DND-41 (cell line): ENCODE data around the gene AGXT.

ENCODE experiments used
- ATAC-seq: fragments of 200-7000 bp; cut with Tn5 transposase; 3 replicates; pipeline ENCODE4 v1.9.1; 2021; ENCODE audit warnings: low read depth; ENCODE audit not compliant: insufficient read depth
- DNase-seq: peaks from one replicate; pipeline ENCODE4 v3.0.0-alpha.2; 2020
- H2AFZ ChIP-seq: 2 replicates; pipeline ENCODE4 v1.6.0; 2012; ENCODE audit warnings: low read depth, low read length
- H3K27ac ChIP-seq: 2 replicates; pipeline ENCODE4 v1.5.1; 2012; ENCODE audit warnings: low read length, inconsistent platforms
- H3K27me3 ChIP-seq: fragments of 200-600 bp; sonication (generic); 2 replicates; pipeline ENCODE4 v1.6.0; 2012; ENCODE audit warnings: low read length, mild to moderate bottlenecking, inconsistent platforms; ENCODE audit not compliant: insufficient read depth, poor library complexity
- H3K36me3 ChIP-seq: 2 replicates; pipeline ENCODE4 v1.5.1; 2012; ENCODE audit warnings: low read length, inconsistent platforms; ENCODE audit not compliant: insufficient read depth
- H3K4me1 ChIP-seq: 2 replicates; pipeline ENCODE4 v1.5.1; 2012; ENCODE audit warnings: mild to moderate bottlenecking, low read length; ENCODE audit not compliant: insufficient read depth
- H3K4me2 ChIP-seq: 2 replicates; pipeline ENCODE4 v1.6.0; 2012; ENCODE audit warnings: mild to moderate bottlenecking, moderate library complexity, low read length, inconsistent platforms; ENCODE audit not compliant: insufficient read depth
- H3K4me3 ChIP-seq, 2 experiments: fragments of 200-600 bp in 1 of 2; shearing (Covaris generic) in 1 of 2; 2 replicates each; pipeline ENCODE4 v1.5.1; 2012 to 2016; ENCODE audit warnings: inconsistent platforms in 2 of 2, low read length in 2 of 2, mild to moderate bottlenecking in 2 of 2, low read depth in 1 of 2, moderate library complexity in 1 of 2
- H3K79me2 ChIP-seq: 2 replicates; pipeline ENCODE4 v1.6.0; 2012; ENCODE audit warnings: low read length, inconsistent platforms; ENCODE audit not compliant: insufficient read depth
- H3K9ac ChIP-seq: 2 replicates; pipeline ENCODE4 v1.6.0; 2012; ENCODE audit warnings: low read depth, mild to moderate bottlenecking, inconsistent platforms, low read length, moderate library complexity
- H3K9me3 ChIP-seq: 2 replicates; pipeline ENCODE4 v1.5.1; 2012; ENCODE audit warnings: low read length, moderate library complexity, mild to moderate bottlenecking, inconsistent platforms; ENCODE audit not compliant: insufficient read depth, severe bottlenecking
- H4K20me1 ChIP-seq: 2 replicates; pipeline ENCODE4 v1.6.0; 2012; ENCODE audit warnings: low read length; ENCODE audit not compliant: insufficient read depth
- EZH2 ChIP-seq: IDR thresholded peaks from 3 replicates; pipeline ENCODE4 v1.6.1; 2012; ENCODE audit warnings: borderline replicate concordance, low read depth, mild to moderate bottlenecking, moderate library complexity, low read length, inconsistent platforms; ENCODE audit not compliant: severe bottlenecking
- TF ChIP-seq, protein P1 (sequence below): IDR thresholded peaks from 2 replicates; pipeline ENCODE4 v1.5.1; 2012; ENCODE audit warnings: borderline replicate concordance, low read length, moderate library complexity, mild to moderate bottlenecking; ENCODE audit not compliant: poor library complexity, severe bottlenecking; ENCODE audit errors: extremely low read depth

Gene AGXT

DNA sequence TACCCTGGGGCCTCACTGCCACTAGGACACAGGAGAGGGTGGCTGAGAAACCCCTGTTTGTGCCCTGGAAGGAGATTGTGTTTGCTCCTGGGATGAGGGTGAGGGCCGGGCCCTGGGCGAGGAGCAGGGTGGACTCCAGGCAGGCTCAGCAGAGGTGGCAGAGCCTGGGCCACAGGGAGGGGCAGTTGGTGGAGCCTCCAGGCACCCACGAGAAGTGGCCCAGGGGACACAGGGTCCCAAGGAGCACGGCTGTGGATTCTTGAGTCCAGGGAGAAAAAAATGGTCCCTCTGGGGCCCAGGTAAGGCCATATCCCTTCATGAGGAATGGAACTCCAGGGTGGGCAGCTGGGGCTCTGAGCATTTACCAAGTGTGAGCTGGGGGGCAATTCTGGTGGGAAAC lies 19.0 kb downstream of the AGXT start:
- Histone ChIP-seq H2AFZ (no peak overlapping the region), H3K4me1 (no peaks in the 10 kb centered on the region), H3K4me2 (no peak overlapping the region), H3K9ac (no peak overlapping the region), H3K79me2 (no peaks in the 10 kb centered on the region), H4K20me1 (no peaks in the 10 kb centered on the region), H3K4me3 (no peak overlapping the region), H3K36me3 (no peaks in the 10 kb centered on the region), H3K27ac (no peak overlapping the region), H3K27me3 (peaks cover 3% of the 10 kb centered on the region), H3K9me3 (no peaks in the 10 kb centered on the region)
- DNase-seq (no peak), ATAC-seq (no peak)
- TF ChIP-seq, protein P1, sequence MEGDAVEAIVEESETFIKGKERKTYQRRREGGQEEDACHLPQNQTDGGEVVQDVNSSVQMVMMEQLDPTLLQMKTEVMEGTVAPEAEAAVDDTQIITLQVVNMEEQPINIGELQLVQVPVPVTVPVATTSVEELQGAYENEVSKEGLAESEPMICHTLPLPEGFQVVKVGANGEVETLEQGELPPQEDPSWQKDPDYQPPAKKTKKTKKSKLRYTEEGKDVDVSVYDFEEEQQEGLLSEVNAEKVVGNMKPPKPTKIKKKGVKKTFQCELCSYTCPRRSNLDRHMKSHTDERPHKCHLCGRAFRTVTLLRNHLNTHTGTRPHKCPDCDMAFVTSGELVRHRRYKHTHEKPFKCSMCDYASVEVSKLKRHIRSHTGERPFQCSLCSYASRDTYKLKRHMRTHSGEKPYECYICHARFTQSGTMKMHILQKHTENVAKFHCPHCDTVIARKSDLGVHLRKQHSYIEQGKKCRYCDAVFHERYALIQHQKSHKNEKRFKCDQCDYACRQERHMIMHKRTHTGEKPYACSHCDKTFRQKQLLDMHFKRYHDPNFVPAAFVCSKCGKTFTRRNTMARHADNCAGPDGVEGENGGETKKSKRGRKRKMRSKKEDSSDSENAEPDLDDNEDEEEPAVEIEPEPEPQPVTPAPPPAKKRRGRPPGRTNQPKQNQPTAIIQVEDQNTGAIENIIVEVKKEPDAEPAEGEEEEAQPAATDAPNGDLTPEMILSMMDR: no peak
- no peak for TF ChIP-seq EZH2

DNA sequence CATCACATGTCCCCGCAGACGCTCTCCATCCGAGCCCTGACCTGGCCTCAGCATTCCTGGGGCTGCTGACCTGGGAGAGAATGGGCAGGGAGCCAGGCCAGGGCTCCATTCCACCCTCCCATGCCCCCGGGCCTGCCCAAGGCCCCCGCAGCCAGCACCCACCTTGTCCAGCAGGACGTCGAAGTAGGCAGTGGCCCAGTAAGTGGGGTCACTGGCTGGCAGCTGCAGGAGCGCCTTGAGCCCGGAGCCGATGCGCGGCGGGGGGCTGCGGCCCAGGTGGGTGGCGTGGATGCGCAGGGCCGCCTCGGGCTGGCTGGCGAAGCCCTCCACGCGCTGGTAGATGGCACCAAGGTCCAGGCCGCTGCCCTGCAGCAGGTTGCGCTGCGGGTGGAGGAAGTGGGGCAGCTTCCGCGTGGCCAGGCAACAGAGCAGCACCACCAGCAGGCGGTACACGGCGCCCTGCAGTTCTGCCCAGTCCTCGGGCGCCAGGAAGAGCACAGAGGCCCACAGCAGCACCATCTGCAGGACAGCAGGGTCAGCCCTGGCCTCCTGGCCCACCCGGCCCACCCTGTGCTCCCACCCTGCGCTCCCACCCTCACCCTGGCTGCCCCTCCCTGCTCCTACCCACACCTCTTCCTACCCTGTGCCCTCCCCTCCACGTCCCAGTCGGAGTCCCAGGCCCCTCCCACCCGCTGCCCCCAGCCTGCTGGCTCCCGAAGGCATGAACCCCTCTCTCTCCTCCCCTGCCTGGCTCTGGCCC lies 19.7 kb downstream of the AGXT start:
- no peak for ATAC-seq
- Histone ChIP-seq H3K4me2 (no peak overlapping the region), H3K9ac (no peak overlapping the region), H3K9me3 (no peaks in the 10 kb centered on the region), H4K20me1 (no peaks in the 10 kb centered on the region), H3K4me3 (no peak overlapping the region), H3K27me3 (peaks cover under 1% of the 10 kb centered on the region), H3K4me1 (no peaks in the 10 kb centered on the region), H3K27ac (no peak overlapping the region), H3K79me2 (no peaks in the 10 kb centered on the region), H2AFZ (no peak overlapping the region), H3K36me3 (no peaks in the 10 kb centered on the region)
- TF ChIP-seq, protein P1: no peak
- no peak for TF ChIP-seq EZH2
- no peak for DNase-seq

DNA sequence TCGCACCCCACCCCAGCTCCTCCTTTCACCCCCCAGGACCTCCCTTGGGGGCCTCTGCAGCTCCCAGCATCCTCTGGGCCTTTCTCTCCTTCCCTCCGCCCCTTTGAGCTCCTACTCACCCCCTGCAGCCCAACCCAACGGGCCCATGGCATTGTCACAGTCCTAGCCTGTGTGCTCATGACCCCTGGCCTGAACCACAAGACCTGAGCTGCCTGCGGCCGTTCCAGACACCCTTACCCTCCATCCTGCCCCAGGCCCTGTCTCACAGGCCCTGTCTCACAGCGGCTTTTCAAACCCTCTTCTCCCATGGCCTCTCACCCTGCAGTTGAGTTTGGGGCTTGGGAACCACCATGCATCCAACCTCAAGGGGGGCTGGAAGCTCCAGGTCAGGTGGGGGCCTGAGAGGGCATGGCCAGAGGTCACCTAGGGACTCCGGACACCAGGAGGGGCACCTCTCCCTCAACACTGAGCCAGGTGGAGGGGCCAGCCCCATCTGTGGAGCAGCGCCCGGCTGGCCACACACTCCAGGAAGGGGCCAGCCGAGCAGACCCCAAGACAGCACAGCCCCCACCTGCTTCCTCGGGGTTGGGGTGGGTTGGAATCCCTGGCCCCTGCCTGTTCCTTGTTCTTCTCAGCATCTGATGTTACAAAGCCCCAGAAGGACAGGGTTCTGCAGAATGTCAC lies 20.4 kb downstream of the AGXT start:
- Histone ChIP-seq H2AFZ (no peak overlapping the region), H3K9ac (no peak overlapping the region), H3K4me3 (no peak overlapping the region), H3K9me3 (no peaks in the 10 kb centered on the region), H3K27me3 (no peaks in the 10 kb centered on the region), H3K4me2 (no peak overlapping the region), H4K20me1 (no peaks in the 10 kb centered on the region), H3K27ac (no peak overlapping the region), H3K36me3 (no peaks in the 10 kb centered on the region), H3K4me1 (no peaks in the 10 kb centered on the region), H3K79me2 (no peaks in the 10 kb centered on the region)
- DNase-seq (no peak), ATAC-seq (no peak)
- TF ChIP-seq, protein P1: no peak
- TF ChIP-seq EZH2: no peak
